Esophagus muscularis mucosa (tissue), 3 donors: ENCODE measurements around the gene NTN5.

Experiments used
- CTCF ChIP-seq, 3 experiments: fragments of 200-600 bp in 2 of 3; fragments of 450-650 bp in 1 of 3; sonication (generic) in 2 of 3; IDR thresholded peaks; one replicate each; pipeline ENCODE4 v1.5.1; 2017 to 2019; ENCODE audit warnings: antibody characterized with exemption in 3 of 3, mild to moderate bottlenecking in 2 of 3, moderate library complexity in 1 of 3
- POLR2A ChIP-seq: fragments of 450-650 bp; IDR thresholded peaks from one replicate; pipeline ENCODE4 v1.6.1; 2017; ENCODE audit warnings: antibody characterized with exemption, moderate library complexity, mild to moderate bottlenecking, low read depth
- POLR2AphosphoS5 ChIP-seq, 2 donors: sonication (generic); formaldehyde crosslinking; IDR thresholded peaks; one replicate each; pipeline ENCODE4 v1.6.1; 2017; ENCODE audit warnings: antibody characterized with exemption in 2 of 2

- TF ChIP-seq CTCF (IDR thresholded peaks at IDR 0.05) (peak in 2 of 3 experiments; percentile 19 to 24), POLR2AphosphoS5 (IDR thresholded peaks at IDR 0.05) (peak; percentile 42 to 85), POLR2A (no peak)
Measured at GRCh38 chr19:48630296-48631063, 42.3 kb downstream of the NTN5 start.
